ENCODE measurements around the gene C5orf52.
"Not testable (repeated sequence)": the region's sequence is repeated elsewhere in the genome, so short reads cannot be mapped to it uniquely, and the experiment has no call there.

Gene C5orf52

GRCh38 chr5:157679801-157680200 lies 8.5 kb downstream of the C5orf52 start:
- DNase-seq = no peak

- DNase-seq = no peak
Measured at GRCh38 chr5:157680239-157680638, 8.9 kb downstream of the C5orf52 start.

- no peak for DNase-seq
Measured at GRCh38 chr5:157681048-157681447, 9.7 kb downstream of the C5orf52 start.

- DNase-seq = no peak
Measured at GRCh38 chr5:157682257-157682656, 10.9 kb downstream of the C5orf52 start.

GRCh38 chr5:157686276-157687197 lies 15.2 kb downstream of the C5orf52 start:
- not testable (repeated sequence) for DNase-seq

- DNase-seq = no peak
Measured at GRCh38 chr5:157687198-157687554, 15.8 kb downstream of the C5orf52 start.

GRCh38 chr5:157689942-157690689 lies 18.8 kb downstream of the C5orf52 start:
- DNase-seq = no peak

GRCh38 chr5:157690690-157691433 lies 19.5 kb downstream of the C5orf52 start:
- DNase-seq = peak; percentile 13

GRCh38 chr5:157693816-157694215 lies 22.5 kb downstream of the C5orf52 start:
- not testable (repeated sequence) for DNase-seq

- not testable (repeated sequence) for DNase-seq
Measured at GRCh38 chr5:157696154-157696553, 24.8 kb downstream of the C5orf52 start.

GRCh38 chr5:157698674-157699073 lies 27.3 kb downstream of the C5orf52 start:
- not testable (repeated sequence) for DNase-seq

GRCh38 chr5:157703736-157704135 lies 32.4 kb downstream of the C5orf52 start:
- DNase-seq = no peak

GRCh38 chr5:157708866-157709265 lies 37.5 kb downstream of the C5orf52 start:
- no peak for DNase-seq

GRCh38 chr5:157709346-157709745 lies 38.0 kb downstream of the C5orf52 start:
- no peak for DNase-seq

GRCh38 chr5:157710431-157710830 lies 39.1 kb downstream of the C5orf52 start:
- DNase-seq = no peak

- no peak for DNase-seq
Measured at GRCh38 chr5:157710882-157711281, 39.5 kb downstream of the C5orf52 start.

- no peak for DNase-seq
Measured at GRCh38 chr5:157713830-157714595, 42.7 kb downstream of the C5orf52 start.

GRCh38 chr5:157714596-157714864 lies 43.2 kb downstream of the C5orf52 start:
- DNase-seq = no peak

GRCh38 chr5:157718519-157718918 lies 47.2 kb downstream of the C5orf52 start:
- DNase-seq = no peak

- no peak for DNase-seq
Measured at GRCh38 chr5:157719245-157719644, 47.9 kb downstream of the C5orf52 start.

- DNase-seq = no peak
Measured at GRCh38 chr5:157721159-157721558, 49.8 kb downstream of the C5orf52 start.

GRCh38 chr5:157722895-157723294 lies 51.6 kb downstream of the C5orf52 start:
- not testable (repeated sequence) for DNase-seq

GRCh38 chr5:157726607-157727006 lies 55.3 kb downstream of the C5orf52 start:
- DNase-seq = not testable (repeated sequence)

Measured in cortex of kidney (tissue), 1 donor.